Stomach (tissue), 9 donors: ENCODE data around the gene ZNF474. TPM values are rescaled to one million over a fixed set of nuclear protein-coding genes. Genes with fewer than 3 reads are reported as not detected.

ENCODE experiments used
- DNase-seq, 2 donors: peaks; one replicate each; pipeline versions ENCODE4 v3.0.0 to v3.0.0-alpha.2; 2013 to 2019
- H3K27ac ChIP-seq, 5 donors: fragments of 200-600 bp in 4 of 5; sonication (generic) in 4 of 5; one replicate each; pipeline ENCODE4 v1.5.1; 2013 to 2019; ENCODE audit warnings: mild to moderate bottlenecking in 1 of 5, moderate library complexity in 1 of 5
- H3K27me3 ChIP-seq, 3 donors: fragments of 200-600 bp; sonication (generic); one replicate each; pipeline ENCODE4 v1.5.1; 2017 to 2019; ENCODE audit warnings: mixed run types in 1 of 3
- H3K36me3 ChIP-seq, 4 donors: fragments of 200-600 bp; sonication (generic); 1 replicate in 3 of 4; 2 replicates in 1 of 4; pipeline ENCODE4 v1.5.1; 2016 to 2019
- H3K4me1 ChIP-seq, 4 donors: fragments of 200-600 bp; sonication (generic); one replicate each; pipeline ENCODE4 v1.5.1; 2016 to 2019
- H3K4me3 ChIP-seq, 4 donors: fragments of 200-600 bp; sonication (generic) in 3 of 4; one replicate each; pipeline ENCODE4 v1.5.1; 2016 to 2019; ENCODE audit warnings: mild to moderate bottlenecking in 1 of 4
- H3K9me3 ChIP-seq, 4 donors: fragments of 200-600 bp; sonication (generic); one replicate each; pipeline ENCODE4 v1.5.1; 2016 to 2019
- CTCF ChIP-seq, 7 experiments: fragments of 450-650 bp in 4 of 7; fragments of 200-600 bp in 3 of 7; sonication (generic) in 3 of 7; IDR thresholded peaks; one replicate each; pipeline ENCODE4 v1.5.1; 2016 to 2019; ENCODE audit warnings: antibody characterized with exemption in 7 of 7, control low read depth in 2 of 7, mild to moderate bottlenecking in 1 of 7
- EP300 ChIP-seq: sonication (generic); formaldehyde crosslinking; IDR thresholded peaks from one replicate; pipeline ENCODE4 v1.6.1; 2017; ENCODE audit warnings: antibody characterized with exemption
- POLR2A ChIP-seq, 4 donors: fragments of 450-650 bp; IDR thresholded peaks; one replicate each; pipeline ENCODE4 v1.6.1; 2016; ENCODE audit warnings: antibody characterized with exemption in 4 of 4, control low read depth in 2 of 4, mild to moderate bottlenecking in 1 of 4, moderate library complexity in 1 of 4
- POLR2AphosphoS5 ChIP-seq, 3 donors: sonication (generic); formaldehyde crosslinking; IDR thresholded peaks; one replicate each; pipeline ENCODE4 v1.6.1; 2016; ENCODE audit warnings: antibody characterized with exemption in 3 of 3
- WGBS, 5 donors: extraction: QIAGEN DNeasy Blood & Tissue Kit in 3 of 5; methylation state at CpG; one replicate each; pipeline versions ENCODE4 v1.1.5 to v1.1.7; 2013 to 2018; 5-methylcytosine and 5-hydroxymethylcytosine counted together
- intact Hi-C: fragments of 100-400 bp; cut with DNase I; formaldehyde crosslinking; loops from one replicate; pipeline ENCODE4 v1.15.1; 2023; ENCODE audit warnings: low total_unique reads
- polyA plus RNA-seq, 3 donors: library from polyadenylated mRNA; stranded (reverse); fragments of 200-250 nt; gene quantifications; one replicate each; pipeline ENCODE4 v1.2.3, GENCODE V29; 2013
- total RNA-seq, 5 donors: library from RNA; depleted of rRNA; stranded (reverse); fragments of >200 nt; gene quantifications; one replicate each; pipeline versions ENCODE4 v1.1.0 to v1.2.3, GENCODE V29; 2014 to 2016
- donor health status: healthy with polysubstance abuse.
- donor health status: Bipolar disorder and iron deficiency.
- donor health status: healthy.

The ZNF474 gene
- total and polyA plus RNA-seq, 8 donors, result 0.08 to 0.37 TPM; not detected in 6

GRCh38 chr5:122169350-122170103 lies 40.2 kb downstream of the ZNF474 start:
- TF ChIP-seq POLR2A (IDR thresholded peaks at IDR 0.05), result no peak
- TF ChIP-seq CTCF (IDR thresholded peaks at IDR 0.05), result no peak
- TF ChIP-seq POLR2AphosphoS5 (IDR thresholded peaks at IDR 0.05), result no peak
- TF ChIP-seq EP300, result no peak
- Histone ChIP-seq H3K4me3 (no peak overlapping the region), H3K27me3 (no peaks in the 10 kb centered on the region), H3K4me1 (no peaks in the 10 kb centered on the region), H3K9me3 (no peaks in the 10 kb centered on the region), H3K36me3 (no peaks in the 10 kb centered on the region), H3K27ac (no peak overlapping the region)
- 85 to 99% (median 95%) methylated on average over 4 of the region's 4 CpGs for WGBS, 5 donors
- intact Hi-C loops, result no loop called here
- DNase-seq, result no peak

- no peak for TF ChIP-seq EP300
- no peak for TF ChIP-seq CTCF (IDR thresholded peaks at IDR 0.05)
- TF ChIP-seq POLR2AphosphoS5 (IDR thresholded peaks at IDR 0.05), result no peak
- TF ChIP-seq POLR2A (IDR thresholded peaks at IDR 0.05), result no peak
- Histone ChIP-seq H3K27ac (no peak overlapping the region), H3K4me3 (no peak overlapping the region), H3K9me3 (no peaks in the 10 kb centered on the region), H3K36me3 (no peaks in the 10 kb centered on the region), H3K4me1 (no peaks in the 10 kb centered on the region), H3K27me3 (no peaks in the 10 kb centered on the region)
- intact Hi-C loops, result no loop called here
- DNase-seq, result peak in 1 of 2 donors; percentile 47
- 30 to 54% (median 43%) methylated on average over 4 of the region's 4 CpGs for WGBS, 5 donors
Measured at GRCh38 chr5:122170620-122171019, 41.3 kb downstream of the ZNF474 start.

DNA sequence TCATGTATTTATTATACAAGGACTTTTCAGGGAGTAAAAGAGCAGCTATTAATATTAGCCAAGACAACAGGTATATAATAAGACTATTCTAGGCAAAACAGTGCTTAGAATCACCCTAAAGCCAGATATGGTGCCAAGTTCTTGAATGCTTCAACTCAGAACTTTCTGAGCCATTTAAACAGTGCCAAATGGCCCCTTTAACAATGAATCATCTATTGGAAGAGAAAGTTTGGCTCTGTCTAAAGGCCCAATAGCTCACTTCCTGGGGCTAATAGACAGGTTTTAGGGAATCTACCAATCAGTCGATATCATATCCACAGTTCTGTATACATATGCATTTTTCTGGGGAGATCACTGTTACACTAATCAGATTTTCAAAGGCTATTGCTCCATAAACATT lies 42.9 kb downstream of the ZNF474 start:
- WGBS, 5 donors, result 86 to 95% (median 91%) methylated on average over 1 of the region's 1 CpG
- intact Hi-C loops, result no loop called here
- no peaks in the 10 kb centered on the region for H3K27me3 ChIP-seq
- H3K36me3 ChIP-seq, result no peaks in the 10 kb centered on the region
- no peak overlapping the region for H3K4me3 ChIP-seq
- no peaks in the 10 kb centered on the region for H3K4me1 ChIP-seq
- no peak overlapping the region for H3K27ac ChIP-seq
- no peak for DNase-seq
- no peaks in the 10 kb centered on the region for H3K9me3 ChIP-seq
- TF ChIP-seq POLR2A (IDR thresholded peaks at IDR 0.05), result no peak
- TF ChIP-seq CTCF (IDR thresholded peaks at IDR 0.05), result no peak
- no peak for TF ChIP-seq POLR2AphosphoS5 (IDR thresholded peaks at IDR 0.05)
- no peak for TF ChIP-seq EP300

- Histone ChIP-seq H3K4me1 (no peaks in the 10 kb centered on the region), H3K4me3 (no peak overlapping the region), H3K9me3 (no peaks in the 10 kb centered on the region), H3K36me3 (no peaks in the 10 kb centered on the region), H3K27me3 (no peaks in the 10 kb centered on the region), H3K27ac (no peak overlapping the region)
- no peak for DNase-seq
- no peak for TF ChIP-seq CTCF (IDR thresholded peaks at IDR 0.05)
- no peak for TF ChIP-seq POLR2AphosphoS5 (IDR thresholded peaks at IDR 0.05)
- TF ChIP-seq POLR2A (IDR thresholded peaks at IDR 0.05), result no peak
- 61 to 67% (median 63%) methylated on average over 5 of the region's 5 CpGs for WGBS, 5 donors
- intact Hi-C loops, result no loop called here
Measured at GRCh38 chr5:122173474-122174415, 44.4 kb downstream of the ZNF474 start.
